IMR-90 (cell line): Measurements from ENCODE around the gene AXDND1. TPM values are rescaled to one million over a fixed set of nuclear protein-coding genes. Genes with fewer than 3 reads are reported as not detected.

ENCODE experiments used
- ATAC-seq: fragments of 200-7000 bp; cut with Tn5 transposase; 2 replicates; pipeline ENCODE4 v1.9.1; 2020; ENCODE audit warnings: low read depth, mild to moderate bottlenecking, moderate library complexity
- BruUV-seq: library from RNA; stranded (reverse); fragments of 400-500 nt; replicated peaks from 2 replicates; lab custom pipeline; 2021; lab: Mats Ljungman, UMichigan
- CTCF ChIA-PET: fragments of 300-600 bp; formaldehyde crosslinking; extraction: SDS; loops from one replicate; lab custom pipeline; 2021; ENCODE audit warnings: antibody characterized with exemption; lab: Yijun Ruan, JAX
- POLR2A ChIA-PET: fragments of 300-600 bp; sonication (Branson Sonifier 250); formaldehyde crosslinking; loops from one replicate; lab custom pipeline; 2022; ENCODE audit warnings: antibody characterized with exemption; ENCODE audit not compliant: unreplicated experiment; lab: Charles Lee
- DNase-seq: peaks from one replicate; pipeline ENCODE4 v3.0.0; 2013
- H2AFZ ChIP-seq: replicated peaks from 2 replicates; pipeline ENCODE3; 2013; ENCODE audit warnings: low read length, mild to moderate bottlenecking; ENCODE audit not compliant: poor library complexity
- H2AK5ac ChIP-seq: 2 replicates; pipeline ENCODE4 v1.6.1; 2013; ENCODE audit warnings: low read depth, low read length, inconsistent platforms
- H2AK9ac ChIP-seq: replicated peaks from 2 replicates; pipeline ENCODE3; 2013; ENCODE audit warnings: mild to moderate bottlenecking, low read depth, low read length, moderate library complexity; ENCODE audit not compliant: poor library complexity
- H2BK120ac ChIP-seq: 2 replicates; pipeline ENCODE4 v1.6.1; 2013; ENCODE audit warnings: low read depth, low read length, inconsistent platforms
- H2BK15ac ChIP-seq: 3 replicates; pipeline ENCODE4 v1.6.1; 2013; ENCODE audit warnings: low read depth, low read length, inconsistent platforms
- H2BK20ac ChIP-seq: 2 replicates; pipeline ENCODE4 v1.6.1; 2013; ENCODE audit warnings: low read depth, mild to moderate bottlenecking, inconsistent platforms, low read length, moderate library complexity
- H2BK5ac ChIP-seq: 2 replicates; pipeline ENCODE4 v1.6.1; 2013; ENCODE audit warnings: mild to moderate bottlenecking, low read depth, low read length, inconsistent platforms; ENCODE audit not compliant: poor library complexity, severe bottlenecking
- H3K14ac ChIP-seq: replicated peaks from 2 replicates; pipeline ENCODE4 v1.6.1; 2013; ENCODE audit warnings: low read depth, low read length, inconsistent platforms
- H3K18ac ChIP-seq: 2 replicates; pipeline ENCODE4 v1.6.1; 2013; ENCODE audit warnings: low read depth, low read length, control low read depth
- H3K23ac ChIP-seq: 2 replicates; pipeline ENCODE4 v1.6.1; 2013; ENCODE audit warnings: low read depth, low read length, inconsistent platforms
- H3K27ac ChIP-seq: 2 replicates; pipeline ENCODE4 v1.5.1; 2013; ENCODE audit warnings: mild to moderate bottlenecking, control low read depth, low read length; ENCODE audit not compliant: insufficient read depth
- H3K27me3 ChIP-seq: 2 replicates; pipeline ENCODE4 v1.6.1; 2013; ENCODE audit warnings: low read length; ENCODE audit not compliant: control insufficient read depth, insufficient read depth
- H3K36me3 ChIP-seq: 2 replicates; pipeline ENCODE4 v1.6.1; 2013; ENCODE audit warnings: low read length, mixed read lengths; ENCODE audit not compliant: control insufficient read depth, insufficient read depth
- H3K4ac ChIP-seq: 2 replicates; pipeline ENCODE4 v1.6.1; 2013; ENCODE audit warnings: low read depth, low read length, inconsistent platforms
- H3K4me1 ChIP-seq: 2 replicates; pipeline ENCODE4 v1.6.1; 2013; ENCODE audit warnings: low read length, mixed read lengths; ENCODE audit not compliant: control insufficient read depth, insufficient read depth
- H3K4me2 ChIP-seq: 2 replicates; pipeline ENCODE4 v1.6.1; 2013; ENCODE audit warnings: low read depth, mild to moderate bottlenecking, control low read depth, low read length, moderate library complexity
- H3K4me3 ChIP-seq: 2 replicates; pipeline ENCODE4 v1.5.1; 2013; ENCODE audit warnings: low read depth, mild to moderate bottlenecking, control low read depth, low read length, moderate library complexity; ENCODE audit not compliant: insufficient read depth
- H3K56ac ChIP-seq: 2 replicates; pipeline ENCODE4 v1.6.1; 2013; ENCODE audit warnings: low read length, inconsistent platforms; ENCODE audit not compliant: insufficient read depth; ENCODE audit errors: extremely low read depth
- H3K79me1 ChIP-seq, 2 experiments: 2 replicates each; pipeline ENCODE4 v1.6.1; 2013; ENCODE audit warnings: low read length in 2 of 2, inconsistent platforms in 1 of 2, low read depth in 1 of 2
- H3K9ac ChIP-seq: 2 replicates; pipeline ENCODE4 v1.6.1; 2013; ENCODE audit warnings: low read depth, low read length, control low read depth
- H3K9me1 ChIP-seq: 2 replicates; pipeline ENCODE4 v1.6.1; 2013; ENCODE audit warnings: low read length, inconsistent platforms; ENCODE audit not compliant: insufficient read depth
- H3K9me3 ChIP-seq: 2 replicates; pipeline ENCODE4 v1.6.1; 2013; ENCODE audit warnings: low read length; ENCODE audit not compliant: control insufficient read depth, insufficient read depth
- H4K20me1 ChIP-seq: 2 replicates; pipeline ENCODE4 v1.6.1; 2013; ENCODE audit warnings: low read length, inconsistent platforms; ENCODE audit not compliant: insufficient read depth
- H4K5ac ChIP-seq: 2 replicates; pipeline ENCODE4 v1.6.1; 2013; ENCODE audit warnings: mild to moderate bottlenecking, low read depth, low read length, control low read depth
- H4K8ac ChIP-seq, 2 experiments: 2 replicates each; pipeline ENCODE4 v1.6.1; 2013; ENCODE audit warnings: low read depth in 2 of 2, low read length in 2 of 2, control low read depth in 1 of 2, inconsistent platforms in 1 of 2
- H4K91ac ChIP-seq: 2 replicates; pipeline ENCODE4 v1.6.1; 2013; ENCODE audit warnings: low read depth, low read length, inconsistent platforms; ENCODE audit not compliant: insufficient read depth
- MXI1 ChIP-seq: IDR thresholded peaks from 2 replicates; pipeline ENCODE4 v1.6.1; 2012; ENCODE audit warnings: low read depth, mild to moderate bottlenecking, low read length, moderate library complexity, borderline replicate concordance
- WGBS, 2 experiments: methylation state at CpG; one replicate each; pipeline versions ENCODE4 v1.1.5 to v1.1.7; 2013; ENCODE audit warnings: missing lambda C conversion rate in 2 of 2; ENCODE audit not compliant: insufficient read length in 1 of 2; ENCODE audit errors: extremely low coverage in 2 of 2; 5-methylcytosine and 5-hydroxymethylcytosine counted together
- dilution Hi-C: fragments of 300-500 bp; cut with HindIII; formaldehyde crosslinking; loops from one replicate; pipeline ENCODE4 v1.14.3; 2018; ENCODE audit warnings: low sequenced_read_pairs; ENCODE audit not compliant: unreplicated experiment
- in situ Hi-C: fragments of 300-500 bp; cut with MboI; formaldehyde crosslinking; loops from 3 replicates; pipeline ENCODE4 v1.14.3; 2019; ENCODE audit warnings: low sequenced_read_pairs, inconsistent platforms, mixed read lengths
- intact Hi-C: fragments of 100-400 bp; cut with micrococcal nuclease; formaldehyde crosslinking; loops from 2 replicates; pipeline ENCODE4 v1.10.0; 2022
- polyA plus RNA-seq, 3 experiments: library from polyadenylated mRNA; depleted of rRNA; stranded (reverse); fragments of >200 nt; gene quantifications; 2 replicates each; pipeline ENCODE4 v1.2.3, GENCODE V29; 2012; ENCODE audit warnings: low replicate concordance in 1 of 3
- total RNA-seq: library from RNA; depleted of rRNA; stranded (reverse); fragments of >200 nt; gene quantifications from 2 replicates; pipeline ENCODE4 v1.2.3, GENCODE V29; 2012

Gene AXDND1
- total and polyA plus RNA-seq, 2 of the 4 experiments (the other 2 are of a cell fraction), result not detected

GRCh38 chr1:179587336-179587735 lies 221.6 kb downstream of the AXDND1 start:
- H3K23ac ChIP-seq, result no peak overlapping the region
- H4K8ac ChIP-seq, result no peak overlapping the region
- H2BK5ac ChIP-seq, result no peak overlapping the region
- peaks cover 2% of the 10 kb centered on the region; the same call in 1 of the 2 replicates for H3K9me3 ChIP-seq
- H3K14ac ChIP-seq, result no peak overlapping the region
- H3K9me1 ChIP-seq, result no peaks in the 10 kb centered on the region
- H2BK15ac ChIP-seq, result no peak overlapping the region
- no peak overlapping the region for H3K4me3 ChIP-seq
- intact Hi-C loops (no loop called here), in situ Hi-C loops (loop anchor here (25.0 kb wide), 1 partner anchor 325 kb away; no protein-coding TSS in a partner anchor), dilution Hi-C loops (no loop called here)
- H3K4me2 ChIP-seq, result no peak overlapping the region
- no peak overlapping the region for H3K4ac ChIP-seq
- H3K4me1 ChIP-seq, result no peaks in the 10 kb centered on the region
- no peak overlapping the region for H2AFZ ChIP-seq
- no peak overlapping the region for H2AK9ac ChIP-seq
- TF ChIP-seq MXI1, result no peak
- no peak overlapping the region for H4K91ac ChIP-seq
- BruUV-seq, result no TSS peak
- DNase-seq (no peak), ATAC-seq (no peak)
- no peak overlapping the region for H3K27ac ChIP-seq
- H3K79me1 ChIP-seq, result no peaks in the 10 kb centered on the region
- H2BK120ac ChIP-seq, result no peak overlapping the region
- H3K27me3 ChIP-seq, result peaks cover 32% of the 10 kb centered on the region
- 58% methylated on average over 2 of the region's 6 CpGs; no CpG with 5 or more reads in 1 of the 2 experiments for WGBS, 2 experiments
- H3K56ac ChIP-seq, result no peak overlapping the region
- H3K9ac ChIP-seq, result no peak overlapping the region
- H2BK20ac ChIP-seq, result no peak overlapping the region
- no peaks in the 10 kb centered on the region for H3K36me3 ChIP-seq
- H4K20me1 ChIP-seq, result no peaks in the 10 kb centered on the region
- no peak overlapping the region for H3K18ac ChIP-seq
- H2AK5ac ChIP-seq, result no peak overlapping the region
- CTCF ChIA-PET, result no interaction called here
- H4K5ac ChIP-seq, result no peak overlapping the region
- POLR2A ChIA-PET, result no interaction called here
